Endodermal cell (in vitro differentiated cells): ENCODE measurements around the gene LPP. TPM values are rescaled to one million over a fixed set of nuclear protein-coding genes. Genes with fewer than 3 reads are reported as not detected.

Experiments used
- DNase-seq: peaks from one replicate; pipeline ENCODE4 v3.0.0-alpha.2; 2017
- H3K27ac ChIP-seq: 2 replicates; pipeline ENCODE4 v1.5.1; 2013; ENCODE audit warnings: mild to moderate bottlenecking, low read depth, low read length, moderate library complexity
- H3K27me3 ChIP-seq: 2 replicates; pipeline ENCODE4 v1.6.1; 2013; ENCODE audit warnings: mild to moderate bottlenecking, low read length, moderate library complexity; ENCODE audit not compliant: insufficient read depth, control insufficient read depth, poor library complexity, severe bottlenecking
- H3K36me3 ChIP-seq: 2 replicates; pipeline ENCODE4 v1.7.0; 2013; ENCODE audit warnings: mild to moderate bottlenecking, low read length, moderate library complexity; ENCODE audit not compliant: control insufficient read depth, insufficient read depth
- H3K4me1 ChIP-seq: one replicate; pipeline ENCODE4 v1.7.0; 2013; ENCODE audit warnings: low read length; ENCODE audit not compliant: control insufficient read depth, insufficient read depth
- H3K4me3 ChIP-seq: 2 replicates; pipeline ENCODE4 v1.5.1; 2013; ENCODE audit warnings: mild to moderate bottlenecking, low read length, moderate library complexity
- H3K9ac ChIP-seq: 2 replicates; pipeline ENCODE4 v1.6.1; 2013; ENCODE audit warnings: mild to moderate bottlenecking, low read length, moderate library complexity; ENCODE audit not compliant: poor library complexity, severe bottlenecking; ENCODE audit errors: extremely low read depth
- H3K9me3 ChIP-seq: 2 replicates; pipeline ENCODE4 v1.6.1; 2013; ENCODE audit warnings: mild to moderate bottlenecking, low read length, moderate library complexity; ENCODE audit not compliant: control insufficient read depth
- H3K27ac Mint-ChIP-seq: 2 replicates; pipeline ENCODE4 v1.8.0; 2020; ENCODE audit warnings: mixed read lengths
- H3K27me3 Mint-ChIP-seq: 2 replicates; pipeline ENCODE4 v1.8.0; 2021; ENCODE audit warnings: mild to moderate bottlenecking, mixed read lengths; ENCODE audit not compliant: insufficient read depth
- H3K36me3 Mint-ChIP-seq: 2 replicates; pipeline ENCODE4 v1.8.0; 2020; ENCODE audit warnings: low read depth, mixed read lengths
- H3K4me1 Mint-ChIP-seq: 2 replicates; pipeline ENCODE4 v1.8.0; 2020; ENCODE audit warnings: mixed read lengths
- H3K4me3 Mint-ChIP-seq: 2 replicates; pipeline ENCODE4 v1.8.0; 2020; ENCODE audit warnings: mild to moderate bottlenecking, moderate library complexity, mixed read lengths
- H3K9me3 Mint-ChIP-seq: 2 replicates; pipeline ENCODE4 v1.8.0; 2020; ENCODE audit warnings: mild to moderate bottlenecking, mixed read lengths
- CTCF ChIP-seq: fragments of 200-600 bp; sonication (generic); conservative IDR thresholded peaks from 2 replicates; pipeline ENCODE4 v1.5.0; 2021; ENCODE audit warnings: antibody characterized with exemption, mild to moderate bottlenecking
- WGBS, 2 experiments: methylation state at CpG; one replicate each; pipeline versions ENCODE4 v1.1.5 to v1.1.7; 2013; ENCODE audit warnings: missing lambda C conversion rate in 2 of 2, mixed read lengths in 1 of 2; ENCODE audit not compliant: insufficient coverage in 1 of 2, insufficient read length in 1 of 2; 5-methylcytosine and 5-hydroxymethylcytosine counted together
- total RNA-seq, 2 donors: library from RNA; stranded (reverse); fragmentation: NEBNext Ultra II Directional in 1 of 2; extraction: Animal tissue kit (Norgen Biotek cat#: 25700) in 1 of 2; gene quantifications; 2 replicates in 1 of 2; 3 replicates in 1 of 2; pipeline ENCODE4 v1.2.1, GENCODE V29; 2021

LPP gene
- total RNA-seq, 2 donors from 2014 or later: 78.0 to 105 TPM

- Histone ChIP-seq H3K9ac (no peak overlapping the region), H3K27ac (no peak overlapping the region), H3K4me1 (no peaks in the 10 kb centered on the region), H3K9me3 (no peaks in the 10 kb centered on the region), H3K36me3 (peaks cover 23% of the 10 kb centered on the region), H3K27me3 (no peaks in the 10 kb centered on the region), H3K4me3 (no peak overlapping the region)
- Mint-ChIP-seq H3K36me3 (no peaks in the 10 kb centered on the region), H3K9me3 (no peaks in the 10 kb centered on the region), H3K4me3 (no peak overlapping the region), H3K27ac (no peak overlapping the region), H3K4me1 (peaks cover 2% of the 10 kb centered on the region), H3K27me3 (no peaks in the 10 kb centered on the region)
- 86 to 93% methylated on average over 4 to 5 of the region's 6 CpGs for WGBS, 2 experiments
- no peak for TF ChIP-seq CTCF
- DNase-seq: no peak
Measured at GRCh38 chr3:188761439-188761838, 607.5 kb downstream of the LPP start.

- H3K27me3 Mint-ChIP-seq: no peaks in the 10 kb centered on the region
- H3K4me1 Mint-ChIP-seq: peaks cover 2% of the 10 kb centered on the region
- no peak overlapping the region for H3K27ac ChIP-seq
- no peaks in the 10 kb centered on the region for H3K4me1 ChIP-seq
- no peak overlapping the region for H3K4me3 ChIP-seq
- 96 to 100% methylated on average over 1 to 3 of the region's 3 CpGs for WGBS, 2 experiments
- H3K9ac ChIP-seq: no peak overlapping the region
- no peak for DNase-seq
- H3K9me3 ChIP-seq: no peaks in the 10 kb centered on the region
- peaks cover 23% of the 10 kb centered on the region for H3K36me3 ChIP-seq
- H3K27me3 ChIP-seq: no peaks in the 10 kb centered on the region
- H3K36me3 Mint-ChIP-seq: no peaks in the 10 kb centered on the region
- TF ChIP-seq CTCF: no peak
- no peak overlapping the region for H3K27ac Mint-ChIP-seq
- H3K4me3 Mint-ChIP-seq: no peak overlapping the region
- no peaks in the 10 kb centered on the region for H3K9me3 Mint-ChIP-seq
Measured at GRCh38 chr3:188761964-188762363, 608.0 kb downstream of the LPP start.

- Histone ChIP-seq H3K36me3 (peaks cover 18% of the 10 kb centered on the region), H3K4me3 (no peak overlapping the region), H3K27ac (no peak overlapping the region), H3K9ac (no peak overlapping the region), H3K9me3 (no peaks in the 10 kb centered on the region), H3K27me3 (no peaks in the 10 kb centered on the region), H3K4me1 (no peaks in the 10 kb centered on the region)
- Mint-ChIP-seq H3K27ac (no peak overlapping the region), H3K9me3 (no peaks in the 10 kb centered on the region), H3K4me3 (no peak overlapping the region), H3K36me3 (no peaks in the 10 kb centered on the region), H3K27me3 (no peaks in the 10 kb centered on the region), H3K4me1 (peaks cover 6% of the 10 kb centered on the region)
- 83 to 100% methylated on average over 1 of the region's 1 CpG for WGBS, 2 experiments
- no peak for DNase-seq
- TF ChIP-seq CTCF: no peak
Measured at GRCh38 chr3:188764609-188765008, 610.7 kb downstream of the LPP start.
